DMS 273 (cell line): Measurements from ENCODE around the gene RSKR.
"Not testable (repeated sequence)": the region's sequence is repeated elsewhere in the genome, so short reads cannot be mapped to it uniquely, and the experiment has no call there.

Experiments
- DNase-seq: peaks from one replicate; lab custom pipeline; 2025; ENCODE audit not compliant: unreplicated experiment; lab: John Stamatoyannopoulos, UW

The RSKR gene

GRCh38 chr17:28613931-28614381 lies at the start of gene RSKR:
RSKR (minus strand) TSS chr17:28614185; CDS start chr17:28614161, 24 bp downstream.
- no peak for DNase-seq

- no peak for DNase-seq
Observed at GRCh38 chr17:28663723-28664122, 49.7 kb upstream of the RSKR start.

- DNase-seq: no peak
Observed at GRCh38 chr17:28662527-28662829, 48.5 kb upstream of the RSKR start.

- peak; percentile 96 for DNase-seq
Observed at GRCh38 chr17:28661635-28662526, 47.9 kb upstream of the RSKR start, which contains the start of the genes SDF2 and SUPT6H. SDF2 (minus strand) TSS chr17:28661906; CDS start chr17:28661876, 30 bp downstream. SUPT6H (plus strand) TSS chr17:28662205; CDS start chr17:28673402, 11,197 bp downstream.

- DNase-seq: not testable (repeated sequence)
Observed at GRCh38 chr17:28659497-28659881, 45.5 kb upstream of the RSKR start.

- not testable (repeated sequence) for DNase-seq
Observed at GRCh38 chr17:28658766-28659496, 44.9 kb upstream of the RSKR start.

- not testable (repeated sequence) for DNase-seq
Observed at GRCh38 chr17:28658342-28658741, 44.4 kb upstream of the RSKR start.

- DNase-seq: no peak
Observed at GRCh38 chr17:28657756-28658155, 43.8 kb upstream of the RSKR start.

GRCh38 chr17:28655160-28655559 lies 41.2 kb upstream of the RSKR start:
- no peak for DNase-seq

- peak; percentile 13 for DNase-seq
Observed at GRCh38 chr17:28648698-28649097, 34.7 kb upstream of the RSKR start.

- DNase-seq: no peak
Observed at GRCh38 chr17:28646039-28646754, 32.2 kb upstream of the RSKR start.

- no peak for DNase-seq
Observed at GRCh38 chr17:28645576-28645939, 31.6 kb upstream of the RSKR start.

GRCh38 chr17:28644787-28645575 lies 31.0 kb upstream of the RSKR start, which contains the start of gene BLTP2:
BLTP2 (minus strand) TSS chr17:28645158; CDS start chr17:28645056, 102 bp downstream.
- DNase-seq: peak; percentile 98

- peak; percentile 79 for DNase-seq
Observed at GRCh38 chr17:28643983-28644786, 30.2 kb upstream of the RSKR start.

- no peak for DNase-seq
Observed at GRCh38 chr17:28641579-28641978, 27.6 kb upstream of the RSKR start.

- DNase-seq: no peak
Observed at GRCh38 chr17:28635506-28635905, 21.5 kb upstream of the RSKR start.

GRCh38 chr17:28634206-28634865 lies 20.4 kb upstream of the RSKR start:
- no peak for DNase-seq

GRCh38 chr17:28626818-28627217 lies 12.8 kb upstream of the RSKR start:
- DNase-seq: no peak

GRCh38 chr17:28624148-28624547 lies 10.2 kb upstream of the RSKR start:
- no peak for DNase-seq
